HUES48 (cell line): ENCODE data around the gene CYSRT1.
A peak's percentile ranks its signal among the peaks of the same experiment; 100 is the strongest.

ENCODE experiments used
- H3K27ac ChIP-seq: one replicate; pipeline ENCODE4 v1.7.0; 2013; ENCODE audit warnings: low read depth, low read length, inconsistent platforms
- H3K27me3 ChIP-seq: 2 replicates; pipeline ENCODE4 v1.6.1; 2013; ENCODE audit warnings: mild to moderate bottlenecking, low read length; ENCODE audit not compliant: control insufficient read depth, insufficient read depth
- H3K36me3 ChIP-seq: 2 replicates; pipeline ENCODE4 v1.6.1; 2013; ENCODE audit warnings: low read length; ENCODE audit not compliant: control insufficient read depth, insufficient read depth
- H3K4me1 ChIP-seq: 2 replicates; pipeline ENCODE4 v1.6.1; 2013; ENCODE audit warnings: mild to moderate bottlenecking, low read length; ENCODE audit not compliant: control insufficient read depth, insufficient read depth
- H3K4me3 ChIP-seq: 2 replicates; pipeline ENCODE4 v1.5.1; 2013; ENCODE audit warnings: mild to moderate bottlenecking, low read depth, low read length
- H3K9ac ChIP-seq: 2 replicates; pipeline ENCODE4 v1.6.1; 2013; ENCODE audit warnings: mild to moderate bottlenecking, low read depth, low read length, moderate library complexity
- H3K9me3 ChIP-seq: 2 replicates; pipeline ENCODE4 v1.6.1; 2013; ENCODE audit warnings: low read length; ENCODE audit not compliant: control insufficient read depth, insufficient read depth

The CYSRT1 gene

DNA sequence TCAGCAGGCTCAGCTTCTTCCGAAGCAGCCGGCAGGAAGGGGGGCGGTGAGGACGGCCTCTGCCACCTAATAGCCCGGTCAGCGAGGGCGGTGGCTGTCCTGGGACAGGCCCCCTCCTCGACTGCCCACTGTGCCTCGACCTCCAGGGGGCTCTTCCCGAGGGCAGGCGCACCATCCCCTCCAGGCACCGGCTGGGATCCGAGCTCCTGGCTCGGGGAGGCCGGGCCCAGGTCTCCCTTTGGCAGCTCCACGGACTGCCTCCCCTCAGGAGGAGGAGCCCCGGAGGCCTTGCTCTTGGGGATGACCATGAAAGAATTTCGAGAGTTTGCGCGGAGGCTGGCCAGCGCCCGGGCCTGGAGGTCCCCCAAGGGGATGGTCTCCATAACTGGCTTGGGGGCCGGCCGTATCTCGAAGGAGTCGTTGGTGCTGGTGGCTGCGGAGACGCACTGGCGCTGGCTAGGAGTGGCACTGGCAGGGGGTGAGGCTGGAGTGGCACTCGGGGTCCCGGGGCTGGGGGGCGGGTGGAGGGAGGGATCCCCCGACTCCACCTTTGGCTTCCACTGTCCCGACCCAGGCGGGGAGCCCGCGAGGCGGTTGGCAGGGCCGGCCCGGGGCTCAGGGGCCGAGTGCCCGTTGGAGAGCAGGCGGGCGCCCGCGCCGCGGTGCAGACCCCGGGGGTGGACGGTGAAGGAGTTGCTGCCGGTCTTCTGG, 25.4 kb upstream of the CYSRT1 start:
- H3K36me3 ChIP-seq, result no peaks in the 10 kb centered on the region
- no peaks in the 10 kb centered on the region for H3K27me3 ChIP-seq
- H3K9ac ChIP-seq, result no peak overlapping the region
- peaks cover 14% of the 10 kb centered on the region; the same call in 1 of the 2 replicates for H3K4me1 ChIP-seq
- peak overlapping the region; percentile 50 for H3K4me3 ChIP-seq
- no peaks in the 10 kb centered on the region for H3K9me3 ChIP-seq
- H3K27ac ChIP-seq, result no peak overlapping the region

DNA sequence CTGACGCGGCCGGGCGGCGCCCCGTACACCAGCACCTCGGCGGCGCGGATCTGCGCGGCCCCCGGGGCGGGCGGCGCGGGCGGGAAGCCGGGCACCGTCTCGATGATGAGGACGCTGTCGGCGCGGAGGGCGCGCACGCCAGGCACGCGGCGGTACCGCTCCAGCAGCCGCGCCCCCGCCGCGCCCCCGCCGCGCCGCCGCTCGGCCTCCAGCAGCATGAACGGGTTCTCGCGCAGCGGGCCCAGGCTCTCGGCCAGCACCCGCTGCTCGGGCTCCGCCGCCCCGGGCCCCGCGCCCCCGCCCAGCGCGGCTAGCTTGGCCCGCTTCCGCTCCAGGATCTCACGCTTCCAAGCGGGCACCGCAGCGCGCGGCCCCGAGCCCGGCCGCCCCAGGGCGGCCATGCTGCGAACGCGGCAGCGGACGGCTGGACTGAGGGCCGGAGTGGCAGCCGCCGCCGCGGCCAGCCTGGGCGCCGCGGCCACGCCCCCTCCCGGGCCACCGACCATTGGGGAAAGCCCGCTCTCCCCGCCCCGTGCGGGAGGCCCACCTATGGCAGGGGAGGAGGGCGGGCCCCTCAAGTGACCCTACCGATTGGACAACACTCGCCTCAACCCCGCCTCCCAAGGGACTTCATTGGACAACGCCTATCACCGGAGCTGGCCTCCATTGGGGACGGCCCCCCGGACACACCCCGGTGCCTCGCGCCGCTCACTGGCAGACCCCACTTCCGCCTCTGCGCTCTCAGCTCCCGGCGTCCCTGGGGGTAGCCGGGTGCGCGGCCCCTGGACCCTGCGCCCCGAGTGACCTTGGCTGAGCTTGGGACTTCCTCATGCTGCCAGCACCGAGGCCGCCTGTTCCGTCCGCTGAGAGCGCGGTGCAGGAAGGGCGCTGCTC, 24.4 kb upstream of the CYSRT1 start, which contains the start of gene TPRN:
Gene TPRN, minus strand, starts transcription at position 431 of the 894 bp plus-strand sequence. Its CDS starts 30 bp downstream, at position 401.
- H3K27me3 ChIP-seq, result no peaks in the 10 kb centered on the region
- no peaks in the 10 kb centered on the region for H3K9me3 ChIP-seq
- H3K27ac ChIP-seq, result peak within 1 kb of the TSS; percentile 59
- H3K9ac ChIP-seq, result peak within 1 kb of the TSS; percentile 45
- peaks cover 10% of the 10 kb centered on the region; the same call in 1 of the 2 replicates for H3K4me1 ChIP-seq
- no peaks in the 10 kb centered on the region for H3K36me3 ChIP-seq
- peak within 1 kb of the TSS; percentile 72 for H3K4me3 ChIP-seq

DNA sequence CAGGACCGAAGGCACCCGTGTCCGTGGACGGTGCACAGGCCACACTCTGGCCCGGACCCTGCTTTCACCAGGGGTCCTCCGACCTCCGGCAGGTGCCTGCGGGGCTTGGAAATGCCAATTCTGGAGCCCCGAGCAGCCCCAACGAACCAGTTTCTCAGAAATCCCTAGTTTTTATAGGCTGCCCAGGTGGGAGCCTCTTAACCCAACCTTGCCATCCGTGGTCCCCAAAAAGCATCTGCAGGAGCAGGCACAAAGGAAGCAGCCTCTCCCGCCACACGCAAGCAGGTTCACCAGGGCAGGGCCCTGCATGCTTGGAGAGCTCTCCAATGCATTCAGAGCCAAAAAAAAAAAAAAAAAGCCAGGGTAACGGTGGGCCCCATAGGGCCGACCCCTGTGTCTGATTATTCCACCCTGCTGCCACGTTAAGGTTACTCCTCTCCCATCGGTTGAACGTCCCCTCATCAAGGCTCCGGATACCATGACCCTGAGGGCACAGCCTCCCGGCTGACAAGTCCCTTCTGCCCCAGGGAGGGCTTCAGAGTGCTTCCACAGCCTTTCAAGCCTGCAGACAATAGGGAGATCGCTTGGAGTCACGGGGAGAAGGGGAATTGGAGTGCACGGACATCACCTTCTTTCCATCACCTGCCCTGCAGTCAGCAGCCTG, 23.6 kb upstream of the CYSRT1 start:
- H3K4me3 ChIP-seq, result peak overlapping the region; percentile 72
- no peaks in the 10 kb centered on the region for H3K27me3 ChIP-seq
- peak overlapping the region; percentile 57 for H3K27ac ChIP-seq
- H3K9ac ChIP-seq, result peak overlapping the region; percentile 45
- H3K9me3 ChIP-seq, result no peaks in the 10 kb centered on the region
- no peaks in the 10 kb centered on the region for H3K36me3 ChIP-seq
- peaks cover 10% of the 10 kb centered on the region; the same call in 1 of the 2 replicates for H3K4me1 ChIP-seq

GRCh38 chr9:137202966-137203365, 22.0 kb upstream of the CYSRT1 start:
- no peaks in the 10 kb centered on the region for H3K27me3 ChIP-seq
- H3K9ac ChIP-seq, result no peak overlapping the region
- peaks cover 10% of the 10 kb centered on the region; the same call in 1 of the 2 replicates for H3K4me1 ChIP-seq

DNA sequence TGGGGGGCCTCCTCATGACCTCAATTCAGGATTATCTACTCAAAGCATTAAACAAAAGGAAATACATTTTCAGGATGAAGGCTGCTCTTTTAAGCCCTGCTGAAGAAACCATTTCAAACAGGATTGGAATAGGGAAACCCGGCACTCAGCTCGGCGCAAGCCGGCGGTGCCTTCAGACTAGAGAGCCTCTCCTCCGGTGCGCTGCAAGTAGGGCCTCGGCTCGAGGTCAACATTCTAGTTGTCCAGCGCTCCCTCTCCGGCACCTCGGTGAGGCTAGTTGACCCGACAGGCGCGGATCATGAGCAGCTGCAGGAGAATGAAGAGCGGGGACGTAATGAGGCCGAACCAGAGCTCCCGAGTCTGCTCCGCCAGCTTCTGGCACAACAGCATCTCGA, 20.2 kb upstream of the CYSRT1 start:
- Histone ChIP-seq H3K4me1 (peaks cover 10% of the 10 kb centered on the region; the same call in 1 of the 2 replicates), H3K4me3 (peak overlapping the region; percentile 82), H3K36me3 (peaks cover 13% of the 10 kb centered on the region), H3K9ac (peak overlapping the region; percentile 89), H3K27ac (no peak overlapping the region), H3K27me3 (no peaks in the 10 kb centered on the region), H3K9me3 (no peaks in the 10 kb centered on the region)

More at GRCh38 chr9:137202966-137203365, 22.0 kb upstream of the CYSRT1 start:
- Histone ChIP-seq H3K4me3 (no peak overlapping the region), H3K27ac (no peak overlapping the region), H3K9me3 (no peaks in the 10 kb centered on the region), H3K36me3 (peaks cover 6% of the 10 kb centered on the region; the same call in 1 of the 2 replicates)

DNA sequence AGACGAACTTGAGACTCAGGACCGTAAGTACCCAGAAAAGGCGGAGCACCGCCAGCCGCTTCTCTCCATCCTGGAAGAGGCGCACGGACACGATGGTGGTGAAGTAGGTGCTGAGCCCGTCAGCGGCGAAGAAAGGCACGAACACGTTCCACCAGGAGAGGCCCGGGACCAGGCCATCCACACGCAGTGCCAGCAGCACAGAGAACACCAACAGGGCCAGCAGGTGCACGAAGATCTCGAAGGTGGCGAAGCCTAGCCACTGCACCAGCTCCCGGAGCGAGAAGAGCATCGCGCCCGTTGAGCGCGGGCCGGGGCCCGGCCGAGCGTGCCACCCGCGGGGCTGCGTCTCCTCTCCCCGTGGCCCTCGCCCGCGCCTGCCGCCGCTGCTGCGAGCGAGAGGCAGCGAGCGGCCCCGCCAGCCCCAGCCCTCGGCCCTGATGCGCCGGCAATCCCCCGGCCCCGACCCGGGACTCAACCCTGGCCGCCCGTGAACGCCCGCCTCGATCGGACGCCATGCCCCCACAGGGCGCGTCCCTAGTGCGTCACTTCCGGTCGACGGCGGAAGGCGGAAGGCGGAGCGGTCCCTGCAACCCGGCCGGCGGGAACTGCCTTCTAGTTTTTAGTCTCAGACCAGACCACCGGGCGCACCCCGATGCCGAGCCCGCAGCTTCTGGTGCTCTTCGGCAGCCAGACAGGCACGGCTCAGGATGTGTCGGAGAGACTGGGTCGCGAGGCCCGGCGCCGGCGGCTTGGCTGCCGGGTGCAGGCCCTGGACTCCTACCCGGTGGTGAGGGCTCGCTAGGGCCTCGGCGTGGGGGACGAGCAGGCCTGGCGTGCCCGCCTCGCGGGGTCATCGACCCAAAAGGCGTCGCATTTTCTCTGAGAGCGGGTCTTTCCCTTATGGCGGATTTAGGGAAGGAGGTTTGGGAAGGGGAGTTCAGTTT, 19.6 kb upstream of the CYSRT1 start, which contains the start of the genes NDOR1 and TMEM203:
Gene NDOR1, plus strand, starts transcription at position 575 of the 944 bp plus-strand sequence. Its CDS starts 78 bp downstream, at position 653.
Gene TMEM203, minus strand, starts transcription at position 523 of the 944 bp plus-strand sequence. Its CDS starts 234 bp downstream, at position 289.
- no peaks in the 10 kb centered on the region for H3K9me3 ChIP-seq
- H3K36me3 ChIP-seq, result peaks cover 16% of the 10 kb centered on the region
- H3K27me3 ChIP-seq, result no peaks in the 10 kb centered on the region
- H3K9ac ChIP-seq, result peak within 1 kb of the TSS; percentile 89
- peak within 1 kb of the TSS; percentile 75 for H3K27ac ChIP-seq
- H3K4me3 ChIP-seq, result peak within 1 kb of the TSS; percentile 82
- H3K4me1 ChIP-seq, result peaks cover 10% of the 10 kb centered on the region; the same call in 1 of the 2 replicates

GRCh38 chr9:137206602-137207001, 18.4 kb upstream of the CYSRT1 start:
- H3K27me3 ChIP-seq, result no peaks in the 10 kb centered on the region
- H3K4me3 ChIP-seq, result peak overlapping the region; percentile 82
- H3K9me3 ChIP-seq, result no peaks in the 10 kb centered on the region
- H3K36me3 ChIP-seq, result peaks cover 19% of the 10 kb centered on the region
- H3K27ac ChIP-seq, result no peak overlapping the region
- no peak overlapping the region for H3K9ac ChIP-seq
- peaks cover 5% of the 10 kb centered on the region; the same call in 1 of the 2 replicates for H3K4me1 ChIP-seq

- Histone ChIP-seq H3K9me3 (no peaks in the 10 kb centered on the region), H3K9ac (no peak overlapping the region), H3K36me3 (peaks cover 51% of the 10 kb centered on the region), H3K27ac (no peak overlapping the region), H3K27me3 (no peaks in the 10 kb centered on the region), H3K4me3 (no peak overlapping the region), H3K4me1 (no peaks in the 10 kb centered on the region)
Measured at GRCh38 chr9:137211532-137211931, 13.4 kb upstream of the CYSRT1 start.

GRCh38 chr9:137212520-137212919, 12.5 kb upstream of the CYSRT1 start:
- H3K27ac ChIP-seq, result no peak overlapping the region
- no peaks in the 10 kb centered on the region for H3K27me3 ChIP-seq
- no peak overlapping the region for H3K4me3 ChIP-seq
- no peak overlapping the region for H3K9ac ChIP-seq
- H3K4me1 ChIP-seq, result no peaks in the 10 kb centered on the region
- peaks cover 50% of the 10 kb centered on the region for H3K36me3 ChIP-seq
- no peaks in the 10 kb centered on the region for H3K9me3 ChIP-seq
